Gastroesophageal sphincter (tissue), 3 donors: ENCODE measurements around the gene CDC45.

Experiments used
- CTCF ChIP-seq, 4 experiments: fragments of 200-600 bp in 2 of 4; fragments of 450-650 bp in 2 of 4; sonication (generic) in 1 of 4; IDR thresholded peaks; one replicate each; pipeline ENCODE4 v1.5.1; 2017 to 2019; ENCODE audit warnings: antibody characterized with exemption in 4 of 4, mild to moderate bottlenecking in 2 of 4, moderate library complexity in 2 of 4
- EP300 ChIP-seq: sonication (generic); formaldehyde crosslinking; IDR thresholded peaks from one replicate; pipeline ENCODE4 v1.6.1; 2017; ENCODE audit warnings: antibody characterized with exemption, mild to moderate bottlenecking
- POLR2A ChIP-seq, 2 donors: fragments of 450-650 bp; IDR thresholded peaks; one replicate each; pipeline ENCODE4 v1.6.1; 2017; ENCODE audit warnings: antibody characterized with exemption in 2 of 2, mild to moderate bottlenecking in 2 of 2, moderate library complexity in 1 of 2
- POLR2AphosphoS5 ChIP-seq: sonication (generic); formaldehyde crosslinking; IDR thresholded peaks from one replicate; pipeline ENCODE4 v1.6.1; 2017; ENCODE audit warnings: antibody characterized with exemption

- no peak for TF ChIP-seq POLR2A (IDR thresholded peaks at IDR 0.05)
- no peak for TF ChIP-seq CTCF (IDR thresholded peaks at IDR 0.05)
- no peak for TF ChIP-seq POLR2AphosphoS5
- no peak for TF ChIP-seq EP300
These were observed 79.6 kb downstream of the CDC45 start for GRCh38 chr22:19559324-19559811.
